GM21723 (cell line): ENCODE data around the gene PRKCD.

ENCODE experiments used
- ATAC-seq: cut with Tn5 transposase; IDR thresholded peaks from one replicate; pipeline ENCODE4 v1.9.1; 2021; ENCODE audit warnings: mild to moderate bottlenecking, moderate library complexity; ENCODE audit not compliant: unreplicated experiment

Gene PRKCD

GRCh38 chr3:53188136-53188685, 27.2 kb downstream of the PRKCD start:
- no peak for ATAC-seq

DNA sequence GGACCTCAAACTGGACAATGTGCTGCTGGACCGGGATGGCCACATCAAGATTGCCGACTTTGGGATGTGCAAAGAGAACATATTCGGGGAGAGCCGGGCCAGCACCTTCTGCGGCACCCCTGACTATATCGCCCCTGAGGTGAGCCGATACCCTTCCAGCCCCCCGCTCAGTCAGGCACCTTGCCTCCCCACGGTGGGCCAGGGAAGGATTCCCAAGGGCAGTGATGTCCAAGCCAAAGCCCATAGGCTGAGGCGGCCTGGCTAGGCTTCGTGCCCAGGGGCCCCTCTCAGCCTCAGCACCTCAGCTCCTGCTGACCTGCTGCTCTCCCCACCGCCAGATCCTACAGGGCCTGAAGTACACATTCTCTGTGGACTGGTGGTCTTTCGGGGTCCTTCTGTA, 27.7 kb downstream of the PRKCD start:
- no peak for ATAC-seq

DNA sequence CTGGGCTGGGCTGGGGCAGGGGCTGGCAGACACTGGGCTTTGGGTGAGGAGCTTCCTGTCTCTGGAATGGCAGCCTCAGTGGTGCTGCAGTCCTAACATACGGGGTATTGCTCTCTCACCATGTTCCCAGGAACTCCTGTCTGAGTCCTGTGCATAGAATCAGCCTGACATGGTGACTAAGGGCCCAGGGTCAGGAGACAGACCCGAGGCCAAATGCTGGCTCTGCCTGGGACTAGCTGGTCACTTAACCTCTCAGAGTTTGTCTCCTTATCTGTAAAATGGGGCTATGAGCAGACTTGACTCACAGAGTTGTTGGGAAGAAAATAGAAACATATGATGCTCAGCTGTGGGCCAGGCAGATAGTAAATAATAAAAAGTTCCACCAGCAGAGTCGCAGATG, 28.3 kb downstream of the PRKCD start:
- no peak for ATAC-seq

DNA sequence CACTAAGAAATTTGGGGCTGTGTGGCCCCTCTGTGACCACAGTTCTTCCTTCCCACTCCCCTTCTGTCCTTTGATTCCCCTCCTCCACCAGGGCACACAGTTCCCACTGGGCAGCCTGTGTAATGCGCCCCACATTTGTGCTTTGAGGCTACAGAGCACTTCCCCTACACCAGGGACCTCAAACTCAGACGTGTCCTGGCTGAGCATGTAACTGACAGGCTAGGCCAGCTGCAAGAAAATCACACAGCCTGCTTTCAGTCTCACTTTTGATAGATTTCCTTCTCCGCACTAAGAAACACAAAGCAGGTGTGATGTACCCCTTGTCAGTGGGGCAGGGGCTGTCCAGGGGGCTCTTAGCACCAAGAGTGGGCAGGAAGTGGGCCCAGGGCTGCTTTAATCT, 29.6 kb downstream of the PRKCD start:
- peak; percentile 59 for ATAC-seq

DNA sequence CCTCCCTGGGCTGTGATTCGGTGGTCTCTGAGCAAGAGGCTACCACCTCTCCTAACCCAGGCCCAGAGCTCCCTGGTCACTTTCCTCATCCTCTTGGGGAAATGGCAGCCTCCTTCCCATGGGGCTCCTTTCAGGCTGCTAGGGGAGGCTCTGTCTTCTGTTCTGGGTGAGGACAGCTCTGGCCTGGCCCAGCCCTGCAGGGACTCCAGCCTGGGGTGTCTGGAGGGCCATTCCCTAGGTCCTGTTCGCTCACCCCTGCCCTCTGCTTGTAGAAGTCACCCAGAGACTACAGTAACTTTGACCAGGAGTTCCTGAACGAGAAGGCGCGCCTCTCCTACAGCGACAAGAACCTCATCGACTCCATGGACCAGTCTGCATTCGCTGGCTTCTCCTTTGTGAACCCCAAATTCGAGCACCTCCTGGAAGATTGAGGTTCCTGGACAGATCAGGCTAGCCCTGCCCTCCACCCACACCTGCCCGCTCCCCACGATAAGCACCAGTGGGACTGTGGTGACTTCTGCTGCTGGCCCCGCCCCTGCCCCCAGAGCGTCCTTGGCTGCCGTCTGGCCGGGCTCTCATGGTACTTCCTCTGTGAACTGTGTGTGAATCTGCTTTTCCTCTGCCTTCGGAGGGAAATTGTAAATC, 30.9 kb downstream of the PRKCD start:
- no peak for ATAC-seq

DNA sequence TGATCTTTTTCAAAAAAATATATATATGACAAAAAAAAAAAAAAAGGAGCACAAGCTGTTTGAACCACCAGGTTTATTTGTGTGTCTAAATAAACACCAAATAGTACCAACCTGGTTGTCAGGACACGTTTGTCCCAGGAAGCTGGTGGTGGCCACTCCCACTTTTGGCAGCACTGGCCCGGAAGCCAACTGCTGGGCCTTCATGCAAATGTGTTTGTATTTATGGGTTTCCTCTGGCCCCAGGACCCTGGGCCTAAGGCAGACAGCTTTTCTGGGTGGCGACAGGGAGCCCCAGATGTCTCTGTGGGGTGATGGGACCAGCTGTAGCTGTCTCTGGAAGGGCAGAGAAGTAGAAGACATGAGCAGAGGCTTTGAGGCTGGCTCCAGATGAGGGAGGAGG, 31.6 kb downstream of the PRKCD start:
- peak; percentile 55 for ATAC-seq

GRCh38 chr3:53193466-53194209, 32.6 kb downstream of the PRKCD start:
- ATAC-seq: no peak

- ATAC-seq: no peak
Observed at GRCh38 chr3:53194210-53195065, 33.4 kb downstream of the PRKCD start.

- ATAC-seq: no peak
Observed at GRCh38 chr3:53195066-53195450, 34.0 kb downstream of the PRKCD start.

DNA sequence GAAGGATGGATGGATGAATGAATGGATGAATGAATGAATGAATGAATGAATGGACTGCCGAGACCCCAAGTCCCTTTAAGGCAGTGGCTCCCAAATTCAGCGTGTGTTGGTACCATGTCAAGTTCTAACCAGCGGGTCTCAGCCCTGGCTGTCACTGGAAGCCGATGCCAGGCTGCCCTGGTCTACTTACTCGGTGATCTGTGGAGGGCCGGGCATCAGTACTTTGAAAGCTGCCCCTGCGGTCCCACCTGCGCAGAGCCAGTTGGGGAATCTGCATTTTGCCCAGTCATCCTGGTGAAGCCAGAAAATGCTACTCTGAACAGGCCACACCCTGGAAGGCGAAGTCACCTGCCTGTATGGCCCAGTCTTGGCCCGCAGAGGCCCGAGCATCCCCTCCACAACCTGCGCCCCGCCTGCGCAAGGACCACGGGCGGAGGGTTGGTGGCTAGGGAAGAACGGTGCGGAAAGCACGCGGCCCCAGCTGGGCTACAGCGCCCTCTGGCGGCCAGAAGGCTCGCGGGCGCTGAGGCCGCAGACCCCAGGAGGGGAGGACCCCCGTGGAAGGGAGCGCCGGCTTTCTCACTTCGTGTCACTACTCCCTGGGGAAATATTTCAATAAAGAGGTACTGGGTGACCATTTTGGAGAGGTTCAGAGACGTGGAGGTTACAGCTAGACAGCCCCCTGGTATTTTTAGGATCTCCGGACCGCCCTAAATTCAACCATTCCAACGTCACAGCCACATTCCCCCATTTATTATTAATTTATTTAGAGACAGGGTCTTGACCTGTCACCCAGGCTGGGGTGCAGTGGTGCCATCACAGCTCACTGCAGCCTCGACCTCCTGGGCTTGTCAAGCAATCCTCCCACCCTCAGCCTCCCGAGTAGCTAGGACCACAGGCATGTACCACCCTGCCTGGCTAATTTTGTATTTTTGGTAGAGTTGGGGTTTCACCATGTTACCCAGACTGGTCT, 34.9 kb downstream of the PRKCD start:
- no peak for ATAC-seq

- no peak for ATAC-seq
Observed at GRCh38 chr3:53196575-53197407, 35.8 kb downstream of the PRKCD start.

- ATAC-seq: no peak
Observed at GRCh38 chr3:53198256-53198977, 37.4 kb downstream of the PRKCD start.

DNA sequence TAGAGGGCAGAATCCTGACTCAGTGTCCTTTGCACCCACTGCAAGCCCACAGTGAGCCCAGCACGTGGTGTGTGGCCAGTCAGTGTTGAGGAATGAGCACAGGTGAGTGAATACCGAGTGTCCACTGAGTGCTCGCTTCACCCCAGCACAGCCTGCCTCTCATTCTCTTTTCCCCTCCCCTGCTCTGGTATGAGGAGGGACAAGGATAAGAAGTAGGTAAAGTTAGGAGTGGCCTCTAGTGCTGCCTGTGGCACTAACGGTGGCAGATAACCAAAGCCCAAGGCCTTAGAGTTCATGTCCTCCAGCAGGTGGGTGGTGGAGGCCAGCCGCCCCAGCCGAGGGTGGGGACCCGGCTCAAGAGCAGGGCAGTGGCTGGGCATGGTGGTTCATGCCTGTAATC, 38.0 kb downstream of the PRKCD start:
- ATAC-seq: no peak

- ATAC-seq: no peak
Observed at GRCh38 chr3:53199834-53200233, 38.8 kb downstream of the PRKCD start.

DNA sequence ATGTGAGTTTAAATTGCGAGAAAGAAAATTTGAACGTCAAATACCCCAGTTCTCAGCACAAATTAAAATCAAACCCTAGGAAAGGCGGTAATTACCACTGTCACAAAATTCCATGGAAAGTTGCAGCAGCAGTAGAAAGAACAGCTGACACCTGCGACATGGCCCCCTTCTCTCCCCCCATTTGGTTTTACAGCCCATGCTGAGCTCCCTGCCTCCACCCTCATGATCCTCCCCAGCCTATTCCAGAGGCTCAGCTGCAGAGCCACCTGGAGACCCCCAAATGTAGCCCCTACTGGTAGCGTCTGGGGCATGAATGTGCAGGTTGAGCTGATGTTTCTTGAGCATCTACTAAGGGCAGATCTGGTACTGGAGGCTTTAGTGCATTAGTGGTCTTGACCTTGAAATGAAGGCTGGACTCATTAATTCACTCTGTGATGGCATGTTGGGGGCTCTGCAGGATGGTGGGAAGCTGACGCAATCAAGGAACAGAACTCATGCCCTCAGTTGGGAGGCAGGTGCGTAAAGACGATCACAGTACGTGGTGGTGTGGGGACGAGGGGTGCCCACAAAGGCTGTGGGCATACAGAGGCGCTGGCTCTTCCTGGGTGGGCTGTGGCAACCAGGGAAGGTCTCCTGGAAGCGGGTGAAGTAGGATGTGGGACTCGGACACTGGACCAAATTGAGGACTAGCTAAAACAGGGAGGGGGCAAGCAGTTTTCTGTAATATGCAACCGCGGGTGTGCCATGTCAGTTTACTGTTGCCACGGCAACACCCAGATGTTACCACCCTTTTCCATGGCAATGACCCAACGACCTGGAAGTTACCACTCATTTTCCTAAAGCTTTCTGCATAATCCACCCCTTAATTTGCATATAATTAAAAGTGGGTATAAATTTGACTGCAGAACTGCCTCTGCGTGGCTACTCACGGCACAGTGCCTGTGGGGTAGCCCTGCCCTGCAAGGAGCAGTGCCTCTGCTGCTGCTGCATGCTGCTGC, 39.8 kb downstream of the PRKCD start:
- ATAC-seq: no peak

GRCh38 chr3:53202331-53203015, 41.5 kb downstream of the PRKCD start:
- no peak for ATAC-seq
